Skeletal muscle tissue (tissue), 5 donors: Measurements from ENCODE around the gene LRRC47. TPM values are rescaled to one million over a fixed set of nuclear protein-coding genes. Genes with fewer than 3 reads are reported as not detected.

Experiments used
- H3K27ac ChIP-seq: one replicate; pipeline ENCODE4 v1.7.0; 2013; ENCODE audit warnings: mild to moderate bottlenecking, low read depth, low read length, inconsistent platforms
- H3K27me3 ChIP-seq, 3 donors: one replicate each; pipeline ENCODE4 v1.7.0; 2013; ENCODE audit warnings: low read length in 3 of 3; ENCODE audit not compliant: control insufficient read depth in 3 of 3, insufficient read depth in 3 of 3
- H3K36me3 ChIP-seq, 3 donors: one replicate each; pipeline ENCODE4 v1.7.0; 2013; ENCODE audit warnings: low read length in 3 of 3; ENCODE audit not compliant: control insufficient read depth in 3 of 3, insufficient read depth in 3 of 3
- H3K4me1 ChIP-seq, 3 donors: one replicate each; pipeline ENCODE4 v1.7.0; 2013; ENCODE audit warnings: low read length in 3 of 3, mild to moderate bottlenecking in 3 of 3; ENCODE audit not compliant: control insufficient read depth in 3 of 3, insufficient read depth in 3 of 3
- H3K4me3 ChIP-seq, 3 donors: one replicate each; pipeline ENCODE4 v1.7.0; 2013; ENCODE audit warnings: low read length in 3 of 3
- H3K9ac ChIP-seq, 3 donors: one replicate each; pipeline ENCODE4 v1.7.0; 2013; ENCODE audit warnings: low read length in 3 of 3, mild to moderate bottlenecking in 3 of 3, moderate library complexity in 2 of 3, low read depth in 1 of 3
- H3K9me3 ChIP-seq, 3 donors: one replicate each; pipeline ENCODE4 v1.7.0; 2013; ENCODE audit warnings: low read length in 3 of 3; ENCODE audit not compliant: control insufficient read depth in 3 of 3
- small RNA-seq: library from RNA; depleted of rRNA; stranded (forward); fragments of <200 nt; gene quantifications from one replicate; pipeline ENCODE3, GENCODE V24; 2014
- total RNA-seq: library from RNA; depleted of rRNA; stranded (reverse); fragments of >200 nt; gene quantifications from one replicate; pipeline ENCODE4 v1.2.3, GENCODE V29; 2014
- donor health status: Osteomylitis.

Gene LRRC47
- total RNA-seq, 1 donor from 2014 or later, result 28.7 TPM

DNA sequence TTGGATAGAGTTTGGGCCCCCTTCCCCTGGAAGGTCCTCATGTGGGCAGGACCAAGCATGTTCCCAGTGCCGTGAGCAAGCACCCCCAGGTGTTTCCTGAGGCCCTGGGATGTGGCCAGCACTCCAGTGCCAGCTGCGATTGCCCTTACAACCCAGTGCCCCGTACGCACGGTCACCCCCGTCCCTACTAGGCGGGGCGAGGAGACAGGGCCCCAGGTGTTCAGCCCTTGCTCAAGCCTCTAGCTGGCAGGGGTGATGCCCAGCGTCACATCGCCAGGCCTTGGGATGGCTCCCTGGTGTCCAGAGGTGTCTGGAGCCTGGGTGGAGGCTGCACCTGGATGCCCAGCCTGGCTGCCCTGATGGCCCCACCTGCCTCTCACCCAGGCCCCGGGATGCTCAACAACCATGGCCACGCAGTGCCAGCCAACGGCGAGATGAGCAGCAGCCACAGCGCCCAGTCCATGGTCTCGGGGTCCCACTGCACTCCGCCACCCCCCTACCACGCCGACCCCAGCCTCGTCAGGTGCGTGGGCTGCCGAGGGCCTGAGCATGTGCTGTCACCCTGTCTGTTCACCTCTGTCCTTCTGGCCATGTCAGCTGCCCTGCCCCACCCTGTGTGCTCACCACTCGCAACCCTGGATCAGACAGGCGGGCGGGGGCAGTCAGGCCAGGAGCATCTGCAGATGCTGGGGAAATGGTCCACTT lies 65.6 kb downstream of the LRRC47 start:
- peaks cover 1 to 3% (median 2%) of the 10 kb centered on the region in 3 donors for H3K36me3 ChIP-seq
- no peaks in the 10 kb centered on the region for H3K9me3 ChIP-seq
- peaks cover 16 to 26% (median 19%) of the 10 kb centered on the region in 3 donors for H3K4me1 ChIP-seq
- peak overlapping the region in 1 of 3 donors; percentile 16 for H3K9ac ChIP-seq
- H3K4me3 ChIP-seq, result no peak overlapping the region
- no peak overlapping the region for H3K27ac ChIP-seq
- peaks cover 22 to 47% (median 25%) of the 10 kb centered on the region in 3 donors for H3K27me3 ChIP-seq

GRCh38 chr1:3729594-3730542 lies 66.4 kb downstream of the LRRC47 start:
- no peak overlapping the region for H3K9ac ChIP-seq
- H3K27ac ChIP-seq, result no peak overlapping the region
- H3K4me3 ChIP-seq, result no peak overlapping the region
- peaks cover 12 to 21% (median 19%) of the 10 kb centered on the region in 3 donors for H3K4me1 ChIP-seq
- H3K36me3 ChIP-seq, result peaks cover 0 to 3% (median under 1%) of the 10 kb centered on the region in 3 donors
- H3K27me3 ChIP-seq, result peaks cover 24 to 47% (median 25%) of the 10 kb centered on the region in 3 donors
- no peaks in the 10 kb centered on the region for H3K9me3 ChIP-seq

Small RNA genes within 50 kb of the gene (small RNA-seq; reads per million reads assigned to genes)
- gene RF02197 (not detected), gene RN7SL574P (not detected)

Other genes with a start within 250 kb of the LRRC47 start
- gene MEGF6, start 185.0 kb downstream of the LRRC47 start, total RNA-seq, result 10.4 TPM
- 17.2 TPM for gene TPRG1L, start 171.5 kb downstream of the LRRC47 start, total RNA-seq
- gene WRAP73, start 146.4 kb downstream of the LRRC47 start, total RNA-seq, result 13.0 TPM
- not detected for gene TP73, start 144.0 kb downstream of the LRRC47 start, total RNA-seq
- not detected for gene CCDC27, start 44.0 kb downstream of the LRRC47 start, total RNA-seq
- gene SMIM1, start 23.7 kb downstream of the LRRC47 start, total RNA-seq, result 1.6 TPM
- gene CEP104, start 60.7 kb upstream of the LRRC47 start, total RNA-seq, result 26.1 TPM
- 2.1 TPM for gene DFFB, start 61.0 kb upstream of the LRRC47 start, total RNA-seq
- 20.9 TPM for gene C1orf174, start 103.8 kb upstream of the LRRC47 start, total RNA-seq